Measurements from ENCODE around the gene GADL1.

GADL1 gene

GRCh38 chr3:30756218-30756617, 138.2 kb downstream of the GADL1 start:
- DNase-seq (ENCODE audit: low spot score): no peak

DNA sequence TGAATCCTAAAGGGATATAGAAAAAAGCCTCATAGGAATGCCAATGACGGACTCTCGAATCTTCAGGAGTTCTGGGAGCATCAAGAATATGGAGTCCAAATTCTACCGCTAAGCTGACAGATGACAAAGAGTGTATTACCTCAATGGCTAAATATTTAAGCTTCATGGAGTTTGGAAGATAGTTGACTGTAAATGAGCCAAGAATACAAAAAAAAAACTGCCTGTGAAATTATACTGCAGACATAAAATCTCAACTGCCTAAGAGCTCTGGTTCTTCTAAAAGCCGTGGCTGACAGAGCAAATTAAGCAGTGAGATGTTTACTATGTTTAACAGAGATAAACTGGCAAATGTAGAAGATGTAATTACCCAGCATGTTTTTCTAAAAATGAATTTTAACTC, 140.0 kb downstream of the GADL1 start:
- no peak for DNase-seq (ENCODE audit: low spot score)

DNA sequence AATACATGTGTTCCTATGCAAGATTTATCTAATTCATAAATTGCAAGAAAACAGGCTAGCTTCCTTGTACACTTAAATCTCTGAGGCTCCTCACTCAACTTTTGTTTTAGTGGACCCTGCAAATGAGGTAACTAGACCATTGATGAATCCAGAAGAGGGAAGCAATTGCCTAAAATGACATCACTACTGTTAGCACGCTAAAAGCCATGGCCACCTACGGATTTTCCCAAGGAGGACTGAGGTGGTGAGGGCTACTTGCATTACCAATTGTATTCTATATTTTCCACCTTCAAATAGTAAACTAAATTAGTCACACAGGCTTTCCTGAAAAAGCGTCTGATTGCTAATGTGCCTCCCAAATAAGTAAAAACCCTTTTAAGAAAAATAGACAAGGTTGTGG, 140.7 kb downstream of the GADL1 start:
- DNase-seq (ENCODE audit: low spot score): no peak

- peak; percentile 83 for DNase-seq (ENCODE audit: low spot score)
These were observed 141.5 kb downstream of the GADL1 start for GRCh38 chr3:30752970-30753369.

GRCh38 chr3:30752491-30752890, 142.0 kb downstream of the GADL1 start:
- no peak for DNase-seq (ENCODE audit: low spot score)

DNA sequence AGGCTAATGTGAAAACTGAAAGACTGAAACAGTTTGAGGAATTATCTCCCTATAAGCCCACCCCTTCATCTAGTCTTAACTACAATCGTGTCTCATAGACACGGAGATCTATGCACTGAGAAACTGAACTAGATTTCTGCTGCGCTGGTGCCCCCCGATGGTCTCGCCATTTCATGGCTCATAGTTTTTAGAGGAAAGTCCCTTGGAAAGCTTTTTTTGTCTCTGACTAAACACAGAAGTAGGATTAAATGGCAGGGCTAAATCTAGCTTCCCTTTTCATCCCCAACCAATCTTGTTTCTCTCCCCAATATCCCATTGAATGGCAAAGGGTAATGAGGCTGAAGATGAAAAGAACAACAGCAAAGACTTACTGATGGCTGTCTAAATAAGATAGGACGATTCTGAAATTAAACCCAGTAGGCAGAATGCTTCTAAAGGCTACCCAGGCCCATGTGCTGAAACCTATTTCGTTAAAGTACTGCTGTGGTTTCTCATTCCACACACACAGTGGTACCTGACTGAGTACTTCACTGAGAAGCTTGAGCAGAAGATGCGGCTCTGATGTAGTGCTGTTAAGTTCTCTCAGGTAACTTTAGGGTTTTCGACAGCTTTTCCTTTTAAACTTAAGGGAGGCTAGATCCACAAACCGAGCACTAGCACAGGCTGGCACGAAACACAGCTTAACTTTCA, 142.7 kb downstream of the GADL1 start:
- DNase-seq (ENCODE audit: low spot score): peak; percentile 30

- DNase-seq (ENCODE audit: low spot score): no peak
These were observed 143.5 kb downstream of the GADL1 start for GRCh38 chr3:30750967-30751366.

GRCh38 chr3:30749230-30749629, 145.2 kb downstream of the GADL1 start:
- peak; percentile 26 for DNase-seq (ENCODE audit: low spot score)

GRCh38 chr3:30747771-30748281, 146.6 kb downstream of the GADL1 start:
- DNase-seq (ENCODE audit: low spot score): peak; percentile 44

GRCh38 chr3:30743641-30744317, 150.7 kb downstream of the GADL1 start:
- no peak for DNase-seq (ENCODE audit: low spot score)

DNA sequence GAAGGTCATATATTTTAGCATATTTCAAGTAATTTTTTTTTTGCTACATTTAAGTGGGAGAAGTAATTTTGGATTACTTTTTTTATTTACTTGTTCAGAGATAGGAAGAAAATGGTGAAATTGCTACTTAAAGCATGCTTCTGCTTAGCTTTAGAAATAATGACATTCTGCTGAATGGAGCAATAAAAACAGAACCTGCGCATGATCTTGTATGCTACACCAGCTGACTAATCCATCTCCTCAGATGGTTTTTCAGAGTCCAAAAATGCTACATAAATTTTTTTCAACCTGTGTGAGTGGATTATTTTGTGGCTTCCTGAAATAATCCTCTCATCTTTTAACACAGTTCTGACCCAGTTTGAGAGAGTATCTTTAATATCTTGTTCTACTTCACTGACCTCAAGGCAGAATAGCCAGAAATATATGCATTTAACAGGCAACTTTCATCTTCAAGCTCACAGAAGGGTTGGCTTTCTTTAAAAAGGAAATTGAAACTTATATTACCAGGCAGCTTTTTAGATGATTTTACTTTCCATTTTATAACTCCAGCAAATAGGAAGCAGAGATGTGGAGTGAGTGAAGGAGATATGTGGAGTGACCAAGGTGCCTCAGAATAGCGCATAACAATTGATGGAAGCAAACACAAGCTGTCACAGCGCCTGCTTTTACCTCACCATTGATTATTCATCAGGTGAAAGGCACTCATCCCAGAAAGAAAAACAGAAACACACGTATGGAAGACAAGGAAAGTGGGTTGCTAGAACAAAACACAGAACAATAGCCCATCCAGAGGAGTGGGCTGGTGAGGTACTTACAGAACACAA, 151.5 kb downstream of the GADL1 start:
- no peak for DNase-seq (ENCODE audit: low spot score)

DNA sequence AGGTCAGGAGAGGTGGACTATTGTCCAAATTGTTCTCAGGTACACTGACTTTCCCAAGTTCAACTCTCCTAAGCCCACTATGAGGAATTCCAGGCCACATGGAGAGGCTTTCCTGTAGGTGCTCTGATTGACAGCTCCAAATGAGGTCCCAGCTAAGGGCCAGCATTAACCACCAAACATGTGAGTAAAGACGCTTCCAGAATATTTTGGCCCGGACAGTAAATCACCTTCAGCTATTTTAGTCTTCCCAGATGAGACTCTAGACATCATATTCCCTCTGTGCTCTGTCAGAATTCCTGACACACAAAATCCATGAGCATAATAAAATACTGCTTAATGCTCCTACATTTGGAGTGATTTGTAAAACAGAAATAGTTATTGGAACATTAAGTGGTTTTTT, 152.6 kb downstream of the GADL1 start:
- DNase-seq (ENCODE audit: low spot score): no peak

DNA sequence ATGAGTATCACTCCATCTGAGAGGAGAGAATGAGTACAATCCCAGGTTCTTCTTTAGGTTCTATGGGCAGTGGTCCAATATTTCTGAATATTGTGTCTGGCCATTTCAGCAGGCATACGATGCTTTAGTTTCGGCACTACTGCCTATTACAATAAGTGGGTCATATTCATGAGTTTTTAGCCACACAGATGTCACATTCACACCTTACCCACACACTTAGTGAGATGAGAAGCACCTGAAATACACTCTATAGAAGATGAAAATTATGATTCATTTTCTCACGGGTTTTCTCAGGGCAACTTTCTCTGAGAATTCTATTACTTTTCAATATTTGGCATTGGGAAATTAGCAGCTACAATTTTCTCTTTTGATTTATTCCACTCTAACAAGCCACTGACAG, 155.9 kb downstream of the GADL1 start:
- no peak for DNase-seq (ENCODE audit: low spot score)

- no peak for DNase-seq (ENCODE audit: low spot score)
These were observed 156.5 kb downstream of the GADL1 start for GRCh38 chr3:30737743-30738499.

DNA sequence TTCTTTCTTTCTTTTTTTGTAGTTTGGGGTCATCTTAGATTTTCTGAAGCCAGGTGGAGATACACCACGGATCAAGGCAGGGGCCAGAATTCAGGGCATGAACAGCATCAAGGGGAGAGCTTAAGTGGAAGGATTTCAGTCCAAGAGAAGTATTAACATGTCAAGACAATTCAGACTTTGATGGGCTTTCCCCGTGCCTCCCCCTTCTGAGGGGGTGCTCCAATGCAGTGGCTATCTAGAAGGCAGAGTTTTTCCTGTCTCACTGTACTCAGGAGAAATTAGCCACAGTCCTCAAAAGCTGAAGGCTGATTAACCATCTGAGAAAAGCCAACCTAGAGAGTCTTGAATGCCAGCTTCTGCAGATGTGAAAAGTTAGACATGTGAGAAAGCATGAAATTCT, 160.8 kb downstream of the GADL1 start:
- no peak for DNase-seq (ENCODE audit: low spot score)

- DNase-seq (ENCODE audit: low spot score): no peak
These were observed 161.3 kb downstream of the GADL1 start for GRCh38 chr3:30733209-30733608.

- DNase-seq (ENCODE audit: low spot score): no peak
These were observed 163.5 kb downstream of the GADL1 start for GRCh38 chr3:30730967-30731366.

DNA sequence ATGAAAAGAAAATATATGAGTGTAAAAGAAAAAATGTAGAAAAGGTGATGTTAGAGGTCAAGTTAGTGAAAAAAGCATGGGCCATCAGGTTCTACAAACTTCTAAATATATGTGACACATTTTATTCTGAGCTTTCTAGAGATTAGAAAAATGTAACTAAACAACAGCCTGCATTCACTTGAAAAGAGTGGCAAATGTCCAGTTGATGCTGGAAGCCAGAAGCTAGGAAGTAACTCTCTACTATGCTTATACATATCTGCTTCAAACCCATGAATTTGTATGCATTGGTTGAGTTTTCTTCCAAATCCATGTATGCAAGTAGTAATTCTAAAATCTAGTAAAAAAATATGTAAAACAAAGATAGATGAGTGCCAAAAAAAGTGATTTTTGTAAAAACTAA, 164.5 kb downstream of the GADL1 start:
- DNase-seq (ENCODE audit: low spot score): no peak

DNA sequence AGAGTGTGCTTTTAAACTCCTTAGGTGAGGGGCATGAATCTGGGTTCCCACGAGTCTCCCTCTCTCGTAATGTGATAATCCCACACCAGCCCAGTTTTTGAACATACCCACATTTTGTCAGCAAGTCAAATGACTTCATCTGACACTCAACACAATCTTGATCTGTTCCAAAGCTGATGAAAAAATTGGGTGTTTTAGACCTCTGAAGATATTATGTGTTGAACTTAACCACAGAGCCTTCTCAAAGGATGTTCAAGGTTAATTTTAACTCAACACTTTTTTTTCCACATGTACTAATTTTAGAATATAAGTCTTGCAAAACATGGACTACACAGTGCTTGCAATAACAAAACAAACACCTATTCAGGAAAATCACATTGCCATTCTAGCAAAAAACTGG, 164.9 kb downstream of the GADL1 start:
- DNase-seq (ENCODE audit: low spot score): no peak

GRCh38 chr3:30728143-30728542, 166.3 kb downstream of the GADL1 start:
- DNase-seq (ENCODE audit: low spot score): no peak

GRCh38 chr3:30724863-30725262, 169.6 kb downstream of the GADL1 start:
- no peak for DNase-seq (ENCODE audit: low spot score)

DNA sequence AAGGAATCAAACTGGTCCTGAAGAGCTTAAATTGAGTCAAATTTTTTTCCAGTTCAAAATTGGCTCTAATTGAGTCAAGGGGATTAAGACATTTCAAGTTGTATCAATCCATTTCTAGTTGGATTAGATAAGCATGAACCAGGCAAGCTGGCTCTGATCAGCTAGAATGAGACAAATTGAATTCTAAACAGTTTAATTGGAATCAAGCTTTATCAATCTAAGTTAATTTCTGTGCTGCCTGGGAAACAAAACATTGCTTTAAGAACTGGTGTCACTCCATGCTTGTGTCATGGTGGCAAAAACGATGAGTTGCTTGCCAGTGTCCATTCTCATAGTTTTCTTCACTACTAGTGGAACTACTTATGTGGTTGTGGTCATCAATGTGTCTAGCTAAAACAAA, 171.2 kb downstream of the GADL1 start:
- no peak for DNase-seq (ENCODE audit: low spot score)

Measured in LoVo (cell line).